GM06990 (cell line): ENCODE measurements around the gene PTPRN2.

Source experiments
- DNase-seq: peaks from one replicate; pipeline ENCODE4 v3.0.0-alpha.2; 2011; ENCODE audit not compliant: insufficient read length; ENCODE audit errors: extremely low read depth
- H3K27me3 ChIP-seq: replicated peaks from 2 replicates; pipeline ENCODE4 v1.6.0; 2011; ENCODE audit warnings: low read length; ENCODE audit not compliant: control insufficient read depth, insufficient read depth
- H3K36me3 ChIP-seq: 2 replicates; pipeline ENCODE4 v1.5.1; 2011; ENCODE audit warnings: low read length; ENCODE audit not compliant: control insufficient read depth, insufficient read depth
- H3K4me3 ChIP-seq: replicated peaks from 2 replicates; pipeline ENCODE4 v1.5.1; 2011; ENCODE audit warnings: low read depth, mild to moderate bottlenecking, control low read depth, low read length
- TF ChIP-seq, protein P1 (sequence below): IDR thresholded peaks from 2 replicates; pipeline ENCODE4 v1.5.1; 2011; ENCODE audit warnings: low read length, control low read depth, mild to moderate bottlenecking, inconsistent platforms; ENCODE audit not compliant: insufficient read depth, poor library complexity, severe bottlenecking

The PTPRN2 gene

DNA sequence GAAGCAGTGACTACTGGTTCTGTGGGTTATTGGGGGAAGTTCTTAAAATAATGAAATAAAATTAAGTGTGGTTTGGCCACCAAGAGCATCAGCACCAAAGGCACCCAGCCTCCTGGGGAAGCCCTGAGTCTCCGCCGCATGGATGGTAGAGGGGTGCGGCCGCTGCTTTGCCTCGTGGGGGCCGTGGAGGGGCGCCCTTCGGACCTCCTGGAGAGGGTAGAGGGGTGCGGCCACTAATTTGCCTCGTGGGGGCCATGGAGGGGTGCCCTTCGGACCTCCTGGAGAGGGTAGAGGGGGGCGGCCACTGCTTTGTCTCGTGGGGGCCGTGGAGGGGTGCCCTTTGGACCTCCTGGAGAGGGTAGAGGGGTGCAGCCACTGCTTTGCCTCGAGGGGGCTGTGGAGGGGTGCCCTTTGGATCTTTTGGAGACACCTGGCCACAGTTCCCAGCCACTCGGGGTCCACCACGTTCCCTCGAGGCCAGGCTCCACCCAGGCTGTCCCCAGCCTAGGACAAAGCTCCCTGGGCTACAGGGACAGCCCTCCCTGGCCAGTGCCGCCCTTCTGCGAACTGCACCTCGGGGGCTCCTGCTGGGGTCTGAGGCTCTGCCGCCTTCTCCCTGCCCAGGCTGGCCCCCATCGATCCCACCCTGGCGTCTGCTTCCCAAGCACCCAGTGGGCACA lies 535.1 kb downstream of the PTPRN2 start:
- no peak for DNase-seq
- Histone ChIP-seq H3K4me3 (no peak overlapping the region), H3K27me3 (no peaks in the 10 kb centered on the region), H3K36me3 (no peaks in the 10 kb centered on the region)
- TF ChIP-seq, protein P1, sequence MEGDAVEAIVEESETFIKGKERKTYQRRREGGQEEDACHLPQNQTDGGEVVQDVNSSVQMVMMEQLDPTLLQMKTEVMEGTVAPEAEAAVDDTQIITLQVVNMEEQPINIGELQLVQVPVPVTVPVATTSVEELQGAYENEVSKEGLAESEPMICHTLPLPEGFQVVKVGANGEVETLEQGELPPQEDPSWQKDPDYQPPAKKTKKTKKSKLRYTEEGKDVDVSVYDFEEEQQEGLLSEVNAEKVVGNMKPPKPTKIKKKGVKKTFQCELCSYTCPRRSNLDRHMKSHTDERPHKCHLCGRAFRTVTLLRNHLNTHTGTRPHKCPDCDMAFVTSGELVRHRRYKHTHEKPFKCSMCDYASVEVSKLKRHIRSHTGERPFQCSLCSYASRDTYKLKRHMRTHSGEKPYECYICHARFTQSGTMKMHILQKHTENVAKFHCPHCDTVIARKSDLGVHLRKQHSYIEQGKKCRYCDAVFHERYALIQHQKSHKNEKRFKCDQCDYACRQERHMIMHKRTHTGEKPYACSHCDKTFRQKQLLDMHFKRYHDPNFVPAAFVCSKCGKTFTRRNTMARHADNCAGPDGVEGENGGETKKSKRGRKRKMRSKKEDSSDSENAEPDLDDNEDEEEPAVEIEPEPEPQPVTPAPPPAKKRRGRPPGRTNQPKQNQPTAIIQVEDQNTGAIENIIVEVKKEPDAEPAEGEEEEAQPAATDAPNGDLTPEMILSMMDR = no peak

DNA sequence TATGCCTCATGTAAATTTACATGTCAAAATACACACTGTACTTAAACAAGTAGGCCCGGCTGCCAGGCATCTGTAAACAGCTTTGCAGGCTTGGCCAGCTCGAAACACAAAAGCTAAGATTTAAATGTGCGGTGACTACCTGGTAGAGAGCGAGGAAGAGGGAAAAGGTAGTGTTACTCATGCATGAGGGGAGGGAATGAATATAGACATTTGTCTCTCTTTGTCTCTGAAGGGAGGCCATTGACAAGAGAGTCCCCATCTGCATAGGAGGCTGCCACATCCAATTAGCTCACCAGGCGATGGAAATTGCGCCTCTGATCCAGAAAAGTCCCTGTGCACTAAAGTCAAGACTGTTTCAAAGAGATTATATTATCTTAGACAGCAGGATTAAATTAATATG lies 535.8 kb downstream of the PTPRN2 start:
- H3K4me3 ChIP-seq = no peak overlapping the region
- H3K27me3 ChIP-seq = no peaks in the 10 kb centered on the region
- no peak for DNase-seq
- TF ChIP-seq, protein P1 = no peak
- no peaks in the 10 kb centered on the region for H3K36me3 ChIP-seq

DNA sequence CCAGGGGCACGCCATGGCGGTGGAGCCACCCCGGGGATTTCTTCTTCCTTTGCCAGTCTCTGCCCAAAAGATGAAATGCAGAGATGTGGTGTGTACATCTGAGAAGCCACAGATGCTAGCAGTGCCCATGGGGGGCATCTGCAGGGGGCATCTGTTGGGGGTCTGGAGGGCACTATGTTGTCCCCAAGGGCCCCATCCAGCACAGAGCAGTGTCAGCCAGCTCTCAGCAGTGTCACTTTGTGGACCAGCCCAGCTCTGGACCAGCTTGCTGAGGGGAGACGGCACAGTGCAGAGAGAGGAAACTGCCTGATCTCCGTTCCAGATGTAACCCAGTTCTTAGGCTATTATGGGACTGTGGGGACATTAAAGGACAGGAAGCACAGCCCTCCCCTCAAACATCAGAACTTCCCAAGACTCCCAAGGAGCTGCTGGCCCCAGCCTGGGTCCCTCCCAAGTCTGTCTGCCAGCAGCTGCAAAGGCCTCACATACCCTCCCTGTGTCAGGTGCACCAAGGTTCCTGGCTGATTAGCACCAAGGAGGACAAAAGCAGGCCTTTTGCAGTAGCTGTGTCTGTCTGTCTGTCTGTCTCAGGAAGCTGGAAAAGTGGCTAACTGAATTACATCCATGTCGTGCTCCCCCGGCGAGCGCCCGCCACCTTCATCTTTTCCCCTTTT lies 536.5 kb downstream of the PTPRN2 start:
- DNase-seq = no peak
- TF ChIP-seq, protein P1 = no peak
- H3K4me3 ChIP-seq = no peak overlapping the region
- H3K36me3 ChIP-seq = no peaks in the 10 kb centered on the region
- no peaks in the 10 kb centered on the region for H3K27me3 ChIP-seq

DNA sequence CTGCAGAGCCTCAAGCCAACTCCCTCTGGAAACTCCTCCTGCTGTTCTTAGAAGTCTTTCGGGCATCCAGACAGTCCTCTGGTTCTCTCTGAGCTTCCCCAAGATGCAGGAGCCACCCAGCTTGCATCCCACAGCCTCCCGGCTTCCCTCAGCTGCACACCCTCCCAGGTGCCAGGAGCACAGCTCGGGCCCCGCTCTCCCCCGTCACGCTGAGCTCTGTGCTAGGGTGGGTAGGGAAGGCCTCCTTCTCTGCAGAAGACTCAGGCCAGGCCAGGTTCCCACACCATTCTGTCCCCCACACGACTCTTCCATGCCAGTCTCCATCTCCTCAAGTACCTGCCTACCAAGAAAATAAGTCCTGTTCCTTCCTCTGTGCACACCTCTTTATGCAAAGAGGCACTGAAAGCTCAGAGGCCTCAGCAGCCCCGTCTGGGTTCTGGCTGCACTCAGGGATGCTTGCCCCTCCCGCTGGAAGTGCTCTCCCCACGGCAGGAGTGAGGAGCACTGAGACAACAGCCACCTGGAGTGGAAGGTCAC lies 537.1 kb downstream of the PTPRN2 start:
- H3K36me3 ChIP-seq = no peaks in the 10 kb centered on the region
- H3K4me3 ChIP-seq = no peak overlapping the region
- TF ChIP-seq, protein P1 = no peak
- no peaks in the 10 kb centered on the region for H3K27me3 ChIP-seq
- no peak for DNase-seq

DNA sequence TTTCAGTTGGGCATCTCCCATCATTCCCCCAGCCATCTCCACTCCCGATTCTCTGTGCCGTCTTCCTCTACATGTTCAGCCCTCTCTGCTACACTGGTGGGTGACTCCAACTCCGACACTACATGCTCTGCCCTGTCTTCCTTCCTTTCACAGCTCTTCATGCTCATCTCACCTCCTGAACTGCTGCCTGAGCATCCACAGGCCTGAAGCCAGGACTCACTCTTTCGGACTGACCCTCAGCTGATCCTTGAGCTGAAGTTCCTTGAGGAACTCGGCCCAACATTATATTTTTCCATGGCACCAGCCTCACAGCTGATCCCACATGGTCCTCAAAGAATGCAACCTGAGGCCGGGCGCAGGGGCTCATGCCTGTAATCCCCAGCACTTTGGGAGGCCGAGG lies 538.4 kb downstream of the PTPRN2 start:
- no peaks in the 10 kb centered on the region for H3K27me3 ChIP-seq
- no peaks in the 10 kb centered on the region for H3K36me3 ChIP-seq
- TF ChIP-seq, protein P1 = no peak
- no peak for DNase-seq
- no peak overlapping the region for H3K4me3 ChIP-seq
